ENCODE measurements around the gene GMPR.

The GMPR gene

DNA sequence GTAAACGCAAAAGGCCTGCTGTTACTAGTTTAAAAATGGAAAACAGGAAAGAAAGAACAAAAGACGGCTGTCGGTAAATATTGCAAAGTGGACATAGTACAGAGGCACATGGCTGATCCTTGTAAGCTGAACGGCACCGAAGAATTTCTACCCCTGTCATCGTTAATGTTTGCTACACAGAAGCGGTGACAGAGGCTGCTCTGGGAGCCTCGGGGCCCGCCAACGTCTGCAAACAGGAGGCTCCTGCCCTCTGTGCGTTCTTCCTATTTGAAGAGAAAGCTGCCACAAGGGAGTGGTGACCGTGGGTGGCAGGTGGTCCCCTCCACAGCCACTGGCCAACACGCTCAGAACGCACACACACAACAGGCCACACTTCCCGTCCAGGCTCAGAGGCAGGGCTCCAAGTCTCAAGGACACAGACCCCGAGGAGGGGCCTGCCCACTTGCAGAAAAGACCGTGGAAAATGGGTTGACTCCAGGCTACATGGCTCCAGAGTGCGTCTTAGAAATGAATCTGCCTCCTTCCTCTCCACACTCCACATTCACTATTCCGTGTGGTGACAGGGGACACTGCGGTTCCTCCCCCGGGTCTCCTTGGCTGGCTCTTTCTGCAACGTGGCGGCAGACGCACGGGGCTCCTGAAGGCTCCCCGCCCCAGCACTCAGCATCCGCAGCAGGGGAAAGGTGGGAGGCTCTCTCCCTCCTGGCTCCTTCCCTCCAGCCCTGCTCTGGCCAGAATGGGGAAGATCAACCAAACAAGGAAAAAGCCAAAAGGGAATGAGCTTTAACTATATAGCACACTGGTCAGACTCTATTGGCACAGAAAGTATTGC, 64.5 kb downstream of the GMPR start:
- DNase-seq (ENCODE audit: low read depth in 2 of 2) = no peak

DNA sequence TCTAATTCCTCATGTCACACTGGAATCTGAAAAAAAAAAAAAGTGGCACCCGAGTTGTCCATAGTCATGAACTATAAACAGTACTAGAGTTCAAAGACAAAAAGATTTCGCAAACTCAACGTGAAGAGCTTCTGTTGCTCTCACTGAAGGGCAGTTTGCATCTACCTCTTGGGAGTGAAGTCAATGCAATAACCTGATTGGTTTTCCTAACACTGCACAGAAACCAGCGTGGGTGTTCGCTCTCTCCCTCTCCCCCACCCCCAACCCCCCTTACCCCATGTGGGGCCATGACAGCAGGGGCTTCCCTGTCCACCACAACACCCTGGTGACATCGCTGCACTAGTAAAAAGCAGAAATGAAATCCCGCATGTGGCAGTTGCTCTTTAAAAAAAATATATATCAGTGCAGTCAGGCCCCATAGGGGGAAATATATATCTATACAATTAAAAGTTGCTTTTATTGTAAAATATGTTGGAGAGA, 66.9 kb downstream of the GMPR start:
- DNase-seq (ENCODE audit: low read depth in 2 of 2) = no peak

DNA sequence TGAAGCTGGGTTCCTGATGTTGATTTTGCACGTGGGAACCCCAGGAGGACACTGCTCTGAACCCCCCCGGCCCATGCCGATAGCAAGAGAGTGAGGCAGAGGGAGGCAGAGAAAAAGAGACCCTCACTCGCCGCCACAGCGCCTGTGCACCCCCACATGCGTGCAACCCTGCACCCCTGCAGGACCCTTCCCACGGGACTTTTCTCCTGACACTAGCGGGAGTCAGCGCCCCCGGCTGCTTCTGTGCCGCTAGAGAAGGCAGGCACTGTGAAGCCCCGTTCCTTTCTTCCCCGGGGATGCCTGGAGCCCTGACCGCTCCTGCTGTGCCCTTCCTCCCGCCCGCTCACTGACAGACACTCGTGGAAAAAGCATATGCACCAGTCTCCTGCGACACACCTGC, 67.4 kb downstream of the GMPR start:
- DNase-seq (ENCODE audit: low read depth in 2 of 2) = no peak

DNA sequence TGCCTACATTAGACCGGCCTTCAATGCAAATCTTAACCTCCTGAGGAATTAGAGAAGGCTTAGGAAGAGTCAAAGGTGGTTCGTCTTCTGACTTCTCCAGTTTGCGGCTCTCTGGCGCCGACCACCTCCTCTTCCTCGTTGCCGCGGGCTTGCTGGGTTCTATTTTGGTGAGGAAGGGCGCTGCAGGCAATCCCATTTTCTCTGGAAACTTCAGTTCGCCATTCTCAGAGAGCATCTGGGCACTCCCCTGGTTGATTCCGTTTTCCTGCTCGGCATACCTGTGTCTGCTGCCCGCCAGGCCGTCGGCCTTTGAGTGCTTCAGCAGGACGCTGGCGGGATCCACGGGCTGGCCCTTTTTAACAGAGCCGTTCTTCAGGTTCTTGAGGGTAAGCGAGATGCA, 67.9 kb downstream of the GMPR start:
- DNase-seq (ENCODE audit: low read depth in 2 of 2) = no peak

DNA sequence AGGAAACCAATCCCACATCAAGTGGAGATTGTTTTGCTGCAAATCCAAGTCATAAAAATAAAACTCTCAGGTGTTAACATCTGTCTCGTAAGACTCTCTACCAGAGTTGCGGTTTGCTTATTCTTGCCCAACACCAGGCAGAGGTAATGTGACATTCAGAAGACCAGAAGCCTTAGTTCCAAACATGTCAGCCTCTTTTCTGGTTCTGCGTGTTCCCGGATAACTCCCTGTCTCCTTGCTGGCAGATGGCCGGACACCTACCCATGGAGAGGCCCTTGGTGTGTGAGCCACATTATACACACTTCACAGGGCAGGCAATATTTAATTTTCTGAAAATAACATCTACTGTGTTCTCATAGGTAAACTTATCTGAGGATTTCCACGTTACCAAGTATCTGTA, 73.4 kb downstream of the GMPR start:
- DNase-seq (ENCODE audit: low read depth in 2 of 2) = no peak

DNA sequence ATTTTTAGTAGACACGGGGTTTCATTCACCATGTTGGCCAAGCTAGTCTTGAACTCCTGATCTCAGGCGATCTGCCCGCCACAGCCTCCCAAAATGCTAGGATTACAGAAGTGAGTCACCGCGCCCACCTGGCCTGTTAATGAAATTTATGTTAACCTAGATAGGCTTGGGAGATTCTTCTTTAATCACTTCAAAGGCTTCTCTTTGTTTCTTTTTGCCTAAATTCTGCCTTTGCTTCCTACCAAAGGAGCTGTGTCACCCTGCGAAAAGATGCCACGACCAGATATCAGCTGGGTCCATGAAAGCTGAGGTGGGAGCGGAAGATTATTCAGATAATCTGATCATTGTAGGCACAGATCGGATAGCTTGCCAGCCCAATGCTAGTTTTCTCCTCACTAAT, 75.3 kb downstream of the GMPR start:
- no peak for DNase-seq (ENCODE audit: low read depth in 2 of 2)

DNA sequence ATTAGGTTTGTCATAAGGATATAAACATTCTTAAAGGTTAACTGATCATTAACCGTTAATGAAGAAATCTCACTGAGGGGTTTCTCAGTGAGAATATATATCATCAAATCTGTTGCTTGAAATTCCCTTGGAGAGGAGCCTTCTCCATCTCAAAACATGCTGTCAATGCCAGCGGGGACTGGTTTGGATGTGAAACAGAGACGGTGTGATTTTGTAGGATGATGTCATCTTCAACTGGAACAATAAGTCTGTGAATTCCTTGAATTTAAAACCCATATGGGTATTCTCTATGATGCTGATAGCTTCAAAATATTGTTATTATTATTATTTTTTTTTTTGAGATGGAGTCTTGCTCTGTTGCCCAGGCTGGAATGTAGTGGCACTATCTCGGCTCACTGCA, 75.9 kb downstream of the GMPR start:
- no peak for DNase-seq (ENCODE audit: low read depth in 2 of 2)

DNA sequence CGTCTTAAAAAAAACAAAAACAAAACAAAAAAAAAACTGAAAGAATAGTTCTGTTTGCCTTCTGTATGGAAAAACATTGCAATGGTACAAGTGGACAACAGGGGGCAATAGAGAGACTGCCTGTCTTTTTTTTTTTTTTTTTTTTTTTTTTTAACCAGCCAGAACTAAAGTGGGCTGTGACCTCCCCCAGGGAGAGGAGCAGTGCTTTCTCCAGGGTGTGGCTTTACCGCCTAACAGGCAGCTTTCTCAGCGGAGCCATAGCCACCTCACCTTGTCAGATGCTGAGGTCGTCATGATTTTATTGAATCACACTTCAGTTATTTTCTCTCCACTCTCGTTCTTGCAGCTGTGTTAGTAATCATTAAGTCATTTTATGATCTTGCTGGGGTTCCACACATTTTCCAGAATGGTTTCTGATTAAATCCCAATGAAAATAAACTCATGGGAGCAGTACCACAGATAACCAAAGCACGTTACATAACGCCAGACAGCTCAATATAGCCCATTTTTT, 78.4 kb downstream of the GMPR start:
- DNase-seq (ENCODE audit: low read depth in 2 of 2) = no peak

DNA sequence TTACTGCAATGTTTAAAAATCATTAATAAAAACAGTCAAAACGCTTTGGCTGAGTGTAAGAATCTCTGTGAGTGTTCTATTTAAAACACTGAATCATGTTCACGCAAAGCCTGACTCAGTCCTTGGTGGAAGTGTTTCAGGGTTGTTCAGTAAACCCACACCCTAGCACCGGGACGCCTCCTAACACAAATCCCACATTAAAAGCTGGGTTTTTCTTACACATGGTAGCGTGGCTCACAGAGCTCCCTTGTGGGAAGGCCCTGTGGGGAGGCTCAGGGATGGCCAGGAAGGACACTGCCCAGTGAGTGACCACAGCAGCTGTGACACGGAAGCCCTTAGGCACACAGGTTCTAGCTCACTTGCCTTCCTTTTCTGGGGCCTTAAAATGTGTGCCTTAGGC, 80.2 kb downstream of the GMPR start:
- no peak for DNase-seq (ENCODE audit: low read depth in 2 of 2)

DNA sequence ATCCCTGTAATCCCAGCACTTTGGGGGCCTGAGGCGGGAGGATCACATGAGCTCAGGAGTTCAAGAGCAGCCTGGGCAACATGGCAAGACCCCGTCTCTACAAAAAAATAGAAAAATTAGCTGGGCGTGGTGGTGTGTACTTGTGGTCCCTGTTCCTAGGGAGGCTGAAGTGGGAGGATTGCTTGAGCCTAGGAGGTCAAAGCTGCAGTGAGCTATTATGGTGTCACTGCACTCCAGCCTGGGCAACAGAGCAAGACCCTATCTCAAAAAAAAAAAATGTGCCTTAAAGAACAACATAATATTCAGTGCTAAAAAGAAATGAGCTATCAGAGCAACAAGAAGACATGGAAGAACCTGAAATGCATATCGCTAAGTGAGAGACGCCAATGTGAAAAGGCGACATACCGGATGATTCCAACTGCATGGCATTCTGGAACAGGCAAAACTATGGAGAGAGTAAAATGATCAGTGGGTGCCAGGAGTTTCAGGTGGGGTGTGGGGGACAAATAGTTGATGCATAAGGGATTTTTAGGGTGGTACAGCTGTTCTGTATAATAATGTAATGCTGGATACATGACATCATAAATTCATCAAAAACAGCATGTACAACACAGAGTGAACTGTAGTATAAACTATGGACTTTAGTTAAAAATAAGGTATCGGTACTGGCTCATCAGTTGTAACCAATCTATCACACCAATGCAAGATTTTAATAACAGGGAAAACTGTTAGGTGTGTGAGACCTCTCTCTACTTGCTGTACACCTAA, 80.8 kb downstream of the GMPR start:
- DNase-seq (ENCODE audit: low read depth in 2 of 2) = no peak

DNA sequence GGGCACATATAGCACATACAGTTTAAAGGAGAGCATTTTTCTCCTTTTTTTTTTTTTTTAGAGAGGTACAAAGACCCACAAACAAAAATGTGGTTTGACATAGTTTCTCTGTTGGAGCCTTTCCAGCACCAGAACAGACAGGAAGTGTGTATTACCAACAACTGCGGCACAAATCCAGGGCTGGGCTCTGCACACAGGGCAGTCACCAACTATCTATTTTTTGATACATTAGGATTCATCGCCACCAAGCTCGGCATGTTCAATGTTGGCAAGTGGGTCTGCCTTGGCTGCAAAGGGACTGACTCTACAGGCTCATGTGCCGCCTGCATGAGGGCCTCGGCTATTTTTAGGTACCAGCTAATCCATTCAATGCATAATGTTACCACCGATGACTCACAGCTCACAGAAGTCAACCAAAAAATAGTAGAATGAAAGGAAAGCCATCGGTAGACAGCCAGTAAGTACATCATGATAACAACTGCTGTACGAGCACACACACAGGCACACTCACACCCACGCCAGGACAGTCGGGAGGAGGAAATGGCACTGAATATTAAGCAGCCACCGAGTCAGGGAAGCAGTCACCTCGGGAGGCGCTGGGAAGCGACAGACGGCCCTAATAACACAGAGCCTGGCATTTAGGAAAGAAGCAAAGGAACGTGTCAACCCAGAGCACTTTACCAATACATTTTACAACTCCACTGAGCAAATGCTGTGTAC, 81.6 kb downstream of the GMPR start:
- peak; percentile 33 to 41 for DNase-seq (ENCODE audit: low read depth in 2 of 2)

DNA sequence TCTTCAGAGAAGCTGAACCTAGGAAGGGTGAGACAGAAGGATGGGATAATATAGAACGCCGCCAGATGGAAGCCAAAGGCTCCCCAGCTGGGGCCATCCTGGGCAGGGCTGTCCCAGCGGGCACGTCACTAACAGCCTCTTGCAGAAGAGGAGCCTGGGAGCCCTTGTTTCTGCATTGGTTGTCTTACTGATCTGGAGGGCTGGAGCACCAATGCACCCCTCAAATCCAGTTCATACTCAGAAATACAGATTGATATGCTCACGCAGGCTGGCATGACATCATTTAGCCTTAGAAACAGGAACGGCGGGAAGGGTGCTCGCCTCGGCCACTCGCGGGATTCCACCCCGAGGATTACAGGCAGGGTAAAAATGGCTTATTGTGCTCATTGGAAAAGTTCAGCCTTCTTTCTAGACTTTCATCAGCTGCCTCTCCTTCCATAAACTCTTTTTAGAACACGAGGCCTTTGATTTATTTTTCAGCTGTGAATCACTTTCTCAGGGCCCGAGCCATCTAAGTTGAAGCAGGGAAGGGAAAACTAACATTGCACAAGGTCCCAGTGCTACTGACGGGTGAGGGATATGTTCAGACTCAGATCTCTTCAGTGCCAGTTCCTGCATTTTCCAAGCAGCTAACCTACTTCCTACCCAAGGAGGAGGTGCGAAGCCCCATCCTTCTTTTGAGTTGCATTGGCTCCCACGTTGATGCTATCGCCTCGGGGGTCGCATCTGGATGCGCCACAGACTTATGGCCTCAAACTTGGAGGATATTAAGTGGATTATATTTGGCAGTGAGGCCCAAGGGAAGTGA, 82.3 kb downstream of the GMPR start:
- DNase-seq (ENCODE audit: low read depth in 2 of 2) = no peak

DNA sequence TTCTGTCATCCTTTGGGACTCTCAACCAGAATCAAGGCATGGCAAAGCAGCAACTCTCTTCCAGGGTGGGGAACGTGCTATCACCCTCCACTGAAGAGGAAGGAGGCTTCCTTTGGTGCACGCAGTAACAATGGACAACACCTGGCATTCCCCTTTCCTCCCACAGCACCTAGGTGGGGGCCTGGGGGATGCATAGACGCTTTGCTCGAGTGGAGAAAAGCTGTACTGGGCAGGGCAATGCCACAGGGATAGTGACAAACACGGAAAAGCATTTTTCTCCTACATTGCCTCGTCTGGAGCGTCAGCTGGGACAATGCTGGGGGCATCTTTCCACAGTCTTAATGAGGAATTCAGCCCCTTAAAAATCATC, 82.9 kb downstream of the GMPR start:
- no peak for DNase-seq (ENCODE audit: low read depth in 2 of 2)

DNA sequence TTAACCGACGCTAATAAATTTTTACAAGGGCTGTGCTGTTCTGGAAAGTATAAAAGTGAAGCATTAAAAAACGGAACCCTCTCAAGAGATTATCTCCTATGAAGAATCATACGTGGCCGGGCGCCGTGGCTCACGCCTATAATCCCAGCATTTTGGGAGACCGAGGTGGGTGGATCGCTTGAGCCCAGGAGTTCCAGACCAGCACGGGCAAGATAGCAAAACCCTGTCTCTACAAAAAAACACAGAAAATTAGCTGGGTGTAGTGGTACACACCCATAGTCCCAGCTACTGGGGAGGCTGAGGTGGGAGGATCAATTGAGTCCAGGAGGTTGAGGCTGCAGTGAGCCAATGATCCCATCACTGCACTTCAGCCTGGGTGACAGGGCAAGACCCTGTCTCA, 83.4 kb downstream of the GMPR start:
- no peak for DNase-seq (ENCODE audit: low read depth in 2 of 2)

DNA sequence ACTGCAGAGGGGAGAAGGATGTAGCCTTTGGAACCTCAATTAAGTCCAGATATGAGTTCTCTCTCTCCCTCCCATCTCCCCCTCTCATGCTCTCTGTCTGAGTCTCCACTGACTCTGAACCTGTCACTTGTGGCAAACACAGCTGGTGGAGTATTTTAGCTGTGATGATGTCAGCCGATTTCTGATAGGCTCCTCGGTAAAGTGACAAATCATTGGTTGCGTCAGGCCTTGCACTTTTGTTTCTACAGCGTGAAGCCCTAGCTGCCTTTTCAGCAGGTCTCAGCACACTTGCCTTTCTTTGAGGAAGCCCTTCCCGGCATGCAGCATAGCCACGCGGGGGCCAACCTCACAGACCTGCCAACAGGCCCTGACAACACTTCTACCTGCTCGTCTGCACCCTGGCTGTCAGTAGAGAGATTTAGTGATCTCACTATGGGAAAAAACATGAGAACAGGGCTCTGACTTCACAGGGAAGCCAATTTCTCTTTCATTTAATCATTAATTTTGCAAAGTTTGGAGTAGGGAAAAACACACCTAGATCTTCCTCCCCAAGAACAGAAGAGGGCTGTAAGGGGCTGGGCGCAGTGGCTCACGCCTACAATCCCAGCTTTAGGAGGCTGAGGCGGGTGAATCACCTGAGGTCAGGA, 84.4 kb downstream of the GMPR start:
- DNase-seq (ENCODE audit: low read depth in 2 of 2) = peak; percentile 41 to 67

DNA sequence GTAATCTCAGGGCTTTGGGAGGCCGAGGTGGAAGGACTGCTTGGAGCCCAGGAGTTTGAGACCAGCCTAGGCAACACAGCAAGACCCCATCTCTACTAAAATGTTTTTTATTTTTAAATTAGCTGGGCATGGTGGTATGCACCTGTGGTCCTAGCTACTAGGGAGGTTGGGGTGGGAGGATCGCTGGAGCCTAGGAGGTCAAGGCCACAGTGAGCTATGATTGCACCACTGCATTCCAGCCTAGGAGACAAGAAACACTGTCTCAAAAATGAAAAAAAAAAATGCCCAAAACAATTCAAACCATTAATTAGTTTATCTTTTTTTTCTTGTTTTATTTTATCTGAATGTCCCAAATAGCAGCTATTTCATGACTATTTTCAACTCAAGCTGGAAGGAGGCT, 85.8 kb downstream of the GMPR start:
- DNase-seq (ENCODE audit: low read depth in 2 of 2) = no peak

DNA sequence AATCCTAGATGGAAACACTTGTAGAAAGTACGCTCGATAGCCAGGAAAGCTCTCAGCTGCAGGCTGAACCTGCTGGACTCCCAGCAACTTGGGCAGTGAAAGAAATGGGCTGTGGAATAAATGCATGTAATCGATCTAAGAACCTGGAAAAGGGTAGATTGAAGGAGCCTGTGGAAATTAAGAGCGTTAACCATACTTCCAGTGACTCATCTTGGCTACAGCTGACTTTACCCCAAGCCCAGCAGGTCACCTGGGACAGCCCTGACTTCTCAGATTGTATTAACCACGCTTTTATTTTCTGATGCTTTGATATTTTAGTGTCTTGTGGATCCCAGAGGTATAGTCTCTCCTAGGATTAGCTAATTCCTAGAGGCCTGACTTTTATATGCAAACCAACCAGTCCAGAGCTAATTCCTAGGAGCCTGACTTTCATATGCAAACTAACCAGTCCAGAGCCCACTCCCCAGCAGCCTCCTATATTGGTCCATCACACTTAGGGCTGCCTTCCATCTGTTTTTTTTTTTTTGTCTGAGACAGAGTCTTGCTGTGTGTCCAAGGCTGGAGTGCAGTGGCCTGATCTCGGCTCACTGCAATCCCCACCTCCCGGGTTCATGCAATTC, 86.3 kb downstream of the GMPR start:
- no peak for DNase-seq (ENCODE audit: low read depth in 2 of 2)

DNA sequence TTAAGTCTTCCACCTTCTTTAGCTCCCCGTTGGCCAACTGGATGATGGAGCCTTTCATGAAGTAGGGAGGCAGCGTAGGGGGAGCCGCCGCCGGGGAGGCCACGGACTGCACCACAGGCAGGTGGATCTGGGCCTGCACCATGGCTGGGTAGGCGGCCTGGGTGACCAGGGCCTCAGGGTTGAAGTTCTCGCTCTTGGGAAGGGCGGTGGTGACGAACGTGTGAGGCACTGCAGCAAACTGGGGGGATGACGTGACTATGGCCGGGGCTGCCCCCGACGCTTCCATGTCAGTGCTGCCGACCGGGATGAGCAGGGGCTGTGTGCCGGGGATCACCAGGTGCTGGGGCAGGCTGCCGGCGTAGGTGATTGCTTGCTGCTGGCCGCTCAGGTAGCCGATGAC, 88.1 kb downstream of the GMPR start:
- DNase-seq (ENCODE audit: low read depth in 2 of 2) = no peak

DNA sequence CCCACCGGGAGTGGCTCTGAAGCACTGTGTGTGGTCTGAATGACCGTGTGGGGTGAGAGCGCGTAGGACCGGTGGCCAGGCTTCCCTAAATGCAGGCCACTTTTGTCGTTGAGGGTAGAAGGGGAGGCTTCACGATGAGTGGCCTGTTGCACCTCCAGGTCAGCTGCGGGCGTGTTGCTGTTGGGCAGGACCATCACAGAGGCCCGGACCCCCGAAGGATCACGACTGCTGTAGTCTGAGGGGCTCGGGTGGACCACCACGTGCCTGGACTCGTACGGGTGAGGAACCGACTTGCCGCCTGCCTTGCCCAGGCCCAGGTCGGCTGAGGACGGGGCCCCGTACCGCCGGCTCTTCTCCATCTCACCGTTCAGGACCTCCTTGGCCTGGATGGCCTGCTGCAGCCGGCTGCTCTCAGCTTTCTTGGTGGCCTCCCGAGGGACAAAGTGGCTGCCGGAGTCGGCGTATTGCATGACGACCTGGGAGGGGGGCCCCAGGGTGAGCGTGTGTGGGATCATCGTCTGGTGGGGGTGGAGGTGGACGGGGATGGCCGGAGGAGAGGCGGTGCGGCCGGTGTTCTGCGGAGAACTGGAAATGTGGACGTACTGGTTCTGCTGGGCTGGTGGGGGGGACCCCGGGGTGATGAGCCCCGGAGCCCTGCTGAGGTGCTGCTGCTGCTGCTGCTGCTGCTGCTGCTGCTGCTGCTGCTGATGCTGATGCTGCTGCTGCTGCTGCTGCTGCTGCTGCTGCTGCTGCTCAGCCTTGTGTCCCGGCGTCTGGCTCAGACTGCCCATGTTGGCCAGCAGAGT, 88.8 kb downstream of the GMPR start:
- no peak for DNase-seq (ENCODE audit: low read depth in 2 of 2)

All from stimulated activated CD4-positive, alpha-beta T cell treated with anti-CD3 and anti-CD28 coated beads, Interleukin-1b, Interleukin-23, amount 100 ng/mL, for 4 hours (primary cell).